Lung (tissue), 12 donors: Measurements from ENCODE around the gene CEP63. TPM values are rescaled to one million over a fixed set of nuclear protein-coding genes. Genes with fewer than 3 reads are reported as not detected.

Source experiments
- ATAC-seq: fragments of 200-7000 bp; cut with Tn5 transposase; one replicate; pipeline ENCODE4 v1.9.1; 2020; ENCODE audit warnings: moderate number of reproducible peaks; ENCODE audit not compliant: insufficient read depth, low FRiP score
- DNase-seq, 3 donors: peaks; one replicate each; pipeline ENCODE4 v3.0.0-alpha.2; 2013 to 2017
- H3K27ac ChIP-seq, 2 donors: one replicate each; pipeline ENCODE4 v1.5.1; 2013; ENCODE audit warnings: mild to moderate bottlenecking in 2 of 2, moderate library complexity in 2 of 2, control low read depth in 1 of 2, inconsistent platforms in 1 of 2, low read depth in 1 of 2, low read length in 1 of 2
- H3K27me3 ChIP-seq, 3 donors: one replicate each; pipeline ENCODE4 v1.5.1; 2013; ENCODE audit warnings: low read length in 2 of 3; ENCODE audit not compliant: control insufficient read depth in 3 of 3, insufficient read depth in 3 of 3
- H3K36me3 ChIP-seq, 4 donors: one replicate each; pipeline ENCODE4 v1.5.1; 2013; ENCODE audit warnings: low read length in 4 of 4, mild to moderate bottlenecking in 1 of 4, moderate library complexity in 1 of 4; ENCODE audit not compliant: control insufficient read depth in 4 of 4, insufficient read depth in 4 of 4
- H3K4me1 ChIP-seq, 5 donors: one replicate each; pipeline ENCODE4 v1.5.1; 2013; ENCODE audit warnings: low read length in 5 of 5, mild to moderate bottlenecking in 2 of 5, moderate library complexity in 1 of 5; ENCODE audit not compliant: control insufficient read depth in 5 of 5, insufficient read depth in 5 of 5
- H3K4me3 ChIP-seq: one replicate; pipeline ENCODE4 v1.5.1; 2013; ENCODE audit warnings: mild to moderate bottlenecking, control low read depth, moderate library complexity
- H3K9ac ChIP-seq, 2 donors: one replicate each; pipeline ENCODE4 v1.5.1; 2013; ENCODE audit warnings: low read length in 2 of 2, control low read depth in 1 of 2; ENCODE audit not compliant: insufficient read depth in 1 of 2
- H3K9me3 ChIP-seq, 4 donors: one replicate each; pipeline ENCODE4 v1.5.1; 2013; ENCODE audit warnings: low read length in 3 of 4, mild to moderate bottlenecking in 1 of 4, moderate library complexity in 1 of 4; ENCODE audit not compliant: control insufficient read depth in 4 of 4, insufficient read depth in 3 of 4
- CTCF ChIP-seq: IDR thresholded peaks from 2 replicates; pipeline ENCODE4 v1.5.1; 2012; ENCODE audit warnings: mild to moderate bottlenecking; ENCODE audit errors: control extremely low read depth, extremely low read depth
- WGBS, 2 donors: extraction: QIAGEN DNeasy Blood & Tissue Kit; methylation state at CpG; one replicate each; pipeline ENCODE4 v1.1.7; 2013; 5-methylcytosine and 5-hydroxymethylcytosine counted together
- polyA plus RNA-seq, 2 donors: library from polyadenylated mRNA; stranded (reverse); fragments of 200-250 nt; gene quantifications; one replicate each; pipeline ENCODE4 v1.2.1, GENCODE V29; 2013
- total RNA-seq, 2 donors: library from RNA; depleted of rRNA in 1 of 2; stranded (reverse); fragments of >200 nt in 1 of 2; gene quantifications; one replicate each; pipeline ENCODE4 v1.2.1, GENCODE V29; 2014 to 2021
- donor health status: control.
- donor health status: control.
- donor health status: Bipolar disorder and iron deficiency.
- donor health status: healthy.
- donor health status: DM: yes; HTN: yes; CAD: no.

CEP63 gene
- total and polyA plus RNA-seq, 4 donors, result 12.4 to 50.1 (median 18.2) TPM

GRCh38 chr3:134453631-134454030, 32.2 kb upstream of the CEP63 start:
- ATAC-seq, result no peak

GRCh38 chr3:134457376-134458074, 28.3 kb upstream of the CEP63 start:
- Histone ChIP-seq H3K4me1 (peaks cover 0 to 9% (median 3%) of the 10 kb centered on the region in 5 donors), H3K27ac (no peak overlapping the region), H3K36me3 (no peaks in the 10 kb centered on the region), H3K9ac (no peak overlapping the region), H3K9me3 (peaks cover 0 to 2% (median 0%) of the 10 kb centered on the region in 4 donors), H3K27me3 (no peaks in the 10 kb centered on the region), H3K4me3 (no peak overlapping the region)
- no peak for TF ChIP-seq CTCF
- WGBS, 2 donors, result 90 to 95% methylated on average over 9 of the region's 9 CpGs
- DNase-seq, result no peak
- no peak for ATAC-seq

More at GRCh38 chr3:134453631-134454030, 32.2 kb upstream of the CEP63 start:
- TF ChIP-seq CTCF, result no peak
- H3K36me3 ChIP-seq, result no peaks in the 10 kb centered on the region
- peaks cover 0 to 6% (median 0%) of the 10 kb centered on the region in 5 donors for H3K4me1 ChIP-seq
- 64 to 82% methylated on average over 6 of the region's 6 CpGs for WGBS, 2 donors
- no peak overlapping the region for H3K27ac ChIP-seq
- H3K27me3 ChIP-seq, result no peaks in the 10 kb centered on the region
- H3K9ac ChIP-seq, result no peak overlapping the region
- no peak overlapping the region for H3K4me3 ChIP-seq
- peaks cover 0 to 2% (median 0%) of the 10 kb centered on the region in 4 donors for H3K9me3 ChIP-seq
- no peak for DNase-seq

- WGBS, 2 donors, result 84 to 88% methylated on average over 10 of the region's 10 CpGs
- DNase-seq, result no peak
- peaks cover 0 to 2% (median 0%) of the 10 kb centered on the region in 4 donors for H3K9me3 ChIP-seq
- H3K36me3 ChIP-seq, result no peaks in the 10 kb centered on the region
- H3K4me3 ChIP-seq, result no peak overlapping the region
- H3K4me1 ChIP-seq, result peaks cover 0 to 19% (median 3%) of the 10 kb centered on the region in 5 donors
- no peak overlapping the region for H3K27ac ChIP-seq
- no peak overlapping the region for H3K9ac ChIP-seq
- H3K27me3 ChIP-seq, result no peaks in the 10 kb centered on the region
- ATAC-seq, result no peak
- no peak for TF ChIP-seq CTCF
These were observed 27.4 kb upstream of the CEP63 start for GRCh38 chr3:134458406-134458945.
